Suppressor macrophage treated with lipopolysaccharide for 1 hour (primary cell): ENCODE results near the gene FLT3LG.
"Not testable (repeated sequence)": the region's sequence is repeated elsewhere in the genome, so short reads cannot be mapped to it uniquely, and the experiment has no call there.

Source experiments
- DNase-seq, 3 donors: peaks; one replicate each; pipeline ENCODE4 v3.0.0-alpha.2; 2020 to 2022

The FLT3LG gene

GRCh38 chr19:49463960-49464740, 9.9 kb upstream of the FLT3LG start:
- no peak for DNase-seq

- DNase-seq: no peak
These were observed 8.6 kb upstream of the FLT3LG start for GRCh38 chr19:49465371-49465770.

GRCh38 chr19:49468199-49468598, 5.8 kb upstream of the FLT3LG start:
- DNase-seq: no peak

- DNase-seq: peak in 2 of 3 donors; percentile 20 to 24
These were observed 5.1 kb upstream of the FLT3LG start for GRCh38 chr19:49468746-49469447.

- DNase-seq: peak; percentile 82 to 91 (median 86)
These were observed 4.0 kb upstream of the FLT3LG start for GRCh38 chr19:49469828-49470614.

DNA sequence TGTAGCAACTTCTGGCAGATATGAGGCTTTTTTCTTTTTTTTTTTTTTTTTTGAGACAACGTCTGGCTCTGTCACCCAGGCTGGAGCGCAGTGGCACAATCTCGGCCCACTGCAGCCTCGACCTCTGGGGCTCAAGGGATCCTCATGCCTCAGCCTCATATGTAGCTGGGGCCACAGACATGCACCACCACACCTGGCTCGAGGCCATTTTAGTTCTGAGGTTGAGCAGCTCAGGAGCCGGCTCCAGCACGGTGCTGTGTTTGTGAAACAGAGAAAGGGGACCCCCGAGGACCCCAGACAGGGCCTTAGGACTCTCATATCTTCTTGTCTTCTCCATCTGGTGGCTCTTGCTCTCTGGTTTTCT, 3.4 kb upstream of the FLT3LG start:
- no peak for DNase-seq

GRCh38 chr19:49472936-49473335, 1.1 kb upstream of the FLT3LG start:
- DNase-seq: no peak

DNA sequence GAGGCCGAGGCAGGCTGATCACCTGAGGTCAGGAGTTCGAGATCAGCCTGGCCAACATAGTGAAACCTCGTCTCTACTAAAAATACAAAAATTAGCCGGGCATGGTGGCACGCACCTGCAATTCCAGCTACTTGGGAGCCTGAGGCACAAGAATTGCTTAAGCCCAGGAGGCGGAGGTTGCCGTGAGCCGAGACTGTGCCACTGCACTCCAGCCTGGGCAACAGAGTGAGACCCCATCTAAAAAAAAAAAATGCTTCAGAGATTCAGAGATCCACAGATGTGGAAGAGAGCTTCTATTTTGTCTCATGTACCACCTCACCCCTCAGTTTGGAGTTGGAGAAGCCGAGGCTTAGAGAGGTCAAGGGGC, 531 bp upstream of the FLT3LG start:
- not testable (repeated sequence) for DNase-seq

DNA sequence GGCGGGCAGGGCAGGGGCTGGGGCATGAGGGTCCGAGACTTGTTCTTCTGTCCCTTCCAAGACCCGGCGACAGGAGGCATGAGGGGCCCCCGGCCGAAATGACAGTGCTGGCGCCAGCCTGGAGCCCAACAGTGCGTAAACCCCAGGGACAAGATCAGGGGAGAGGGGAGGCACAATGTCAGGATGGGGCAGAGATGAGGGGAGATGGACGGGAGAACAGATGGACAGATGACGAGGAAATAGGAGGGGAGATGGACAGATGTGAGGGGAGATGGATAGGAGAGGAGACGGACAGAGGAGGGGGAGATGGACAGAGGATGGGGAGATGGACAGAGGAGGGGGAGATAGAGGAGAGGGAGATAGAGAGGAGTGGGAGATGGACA, 518 bp downstream of the FLT3LG start:
- no peak for DNase-seq

GRCh38 chr19:49475191-49475917, 1.3 kb downstream of the FLT3LG start:
- no peak for DNase-seq

- peak; percentile 46 to 69 (median 53) for DNase-seq
These were observed 2.2 kb downstream of the FLT3LG start for GRCh38 chr19:49475995-49476880.

DNA sequence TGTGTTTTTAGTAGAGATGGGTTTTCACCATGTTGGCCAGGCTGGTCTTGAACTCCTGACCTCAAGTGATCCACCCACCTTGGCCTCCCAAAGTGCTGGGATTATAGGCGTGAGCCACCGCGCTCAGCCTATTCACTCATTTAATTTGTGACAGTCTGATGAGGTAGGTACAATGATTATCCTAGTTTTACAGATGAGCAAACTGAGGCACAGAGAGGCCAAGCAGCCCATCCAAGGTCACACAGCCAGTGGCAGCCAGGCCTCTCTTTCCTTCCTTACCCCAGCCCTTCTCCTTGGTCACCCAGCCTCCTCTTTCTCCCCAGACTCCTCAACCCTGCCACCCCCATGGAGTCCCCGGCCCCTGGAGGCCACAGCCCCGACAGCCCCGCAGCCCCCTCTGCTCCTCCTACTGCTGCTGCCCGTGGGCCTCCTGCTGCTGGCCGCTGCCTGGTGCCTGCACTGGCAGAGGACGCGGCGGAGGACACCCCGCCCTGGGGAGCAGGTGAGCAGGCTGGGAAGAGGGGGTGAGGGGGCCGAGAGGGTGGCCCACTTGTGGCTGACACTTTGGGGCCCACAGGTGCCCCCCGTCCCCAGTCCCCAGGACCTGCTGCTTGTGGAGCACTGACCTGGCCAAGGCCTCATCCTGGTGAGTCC, 6.1 kb downstream of the FLT3LG start:
- no peak for DNase-seq

DNA sequence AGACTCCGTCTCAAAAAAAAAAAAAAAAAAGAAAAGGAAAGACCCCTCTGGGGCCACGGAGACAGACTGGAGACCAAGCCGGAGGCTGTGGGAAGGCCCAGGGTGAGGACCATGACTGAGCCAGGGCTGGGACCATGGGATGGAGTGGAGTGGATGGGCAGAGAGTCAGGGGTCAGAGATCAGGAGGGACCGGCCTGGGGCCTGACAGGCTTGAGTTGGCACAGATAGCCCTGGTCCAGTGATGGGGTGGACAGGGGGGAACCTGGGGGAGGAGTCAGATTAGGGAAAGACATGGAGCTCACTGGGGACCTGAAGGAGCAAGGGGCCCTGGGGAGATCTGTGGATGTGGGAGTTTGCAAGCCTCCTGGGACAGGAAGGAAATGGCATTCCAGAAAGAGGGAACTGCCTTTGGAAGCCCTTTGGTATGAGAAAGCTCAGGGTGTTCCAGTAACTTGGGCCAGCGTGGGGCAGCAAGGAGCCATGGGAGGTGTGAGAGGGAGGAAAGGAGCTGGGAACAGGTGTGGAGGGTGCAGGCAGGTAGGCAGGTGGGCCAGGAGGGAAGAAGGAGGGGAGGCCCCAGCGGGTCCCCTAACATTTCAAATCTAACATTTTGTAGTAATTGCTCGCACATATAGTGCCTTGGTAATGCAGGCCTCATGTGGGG, 7.1 kb downstream of the FLT3LG start:
- no peak for DNase-seq

- DNase-seq: no peak
These were observed 12.2 kb downstream of the FLT3LG start for GRCh38 chr19:49486232-49486631.

GRCh38 chr19:49486710-49487276, 12.8 kb downstream of the FLT3LG start:
- DNase-seq: no peak

DNA sequence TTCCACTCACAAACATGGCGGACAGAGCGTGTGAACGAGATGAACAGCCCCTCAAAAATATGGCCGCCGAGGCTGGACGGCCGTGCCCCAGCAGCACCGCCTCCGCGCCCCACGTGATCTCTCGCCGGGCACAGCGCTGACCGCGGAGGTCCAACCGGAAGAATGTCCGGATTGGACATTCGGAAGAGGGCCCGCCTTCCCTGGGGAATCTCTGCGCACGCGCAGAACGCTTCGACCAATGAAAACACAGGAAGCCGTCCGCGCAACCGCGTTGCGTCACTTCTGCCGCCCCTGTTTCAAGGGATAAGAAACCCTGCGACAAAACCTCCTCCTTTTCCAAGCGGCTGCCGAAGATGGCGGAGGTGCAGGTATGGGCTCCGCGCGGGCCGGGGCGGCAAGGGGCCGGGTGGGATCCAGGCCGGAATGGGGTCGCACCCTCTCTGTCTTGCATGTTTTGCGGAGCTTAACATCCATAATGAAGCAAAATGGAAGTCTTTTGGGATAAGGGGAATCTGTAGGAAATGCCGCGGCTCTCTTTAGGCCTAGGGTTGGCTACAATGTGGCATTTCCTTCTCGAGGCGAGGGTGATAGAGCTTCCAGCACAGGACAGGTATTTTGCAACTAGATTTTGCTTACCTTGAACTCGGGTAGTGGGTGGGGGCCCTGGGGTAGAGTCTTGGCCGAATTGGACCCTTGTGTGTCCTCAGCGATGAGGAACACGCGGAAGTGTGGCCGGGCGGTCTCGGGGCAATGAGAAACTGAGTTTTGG, 13.4 kb downstream of the FLT3LG start, which contains the start of gene RPL13A:
Gene RPL13A (plus strand): TSS at position 332 of the 769 bp plus-strand sequence. CDS start 22 bp downstream, at position 354.
- DNase-seq: peak; percentile 100

GRCh38 chr19:49488046-49488862, 14.2 kb downstream of the FLT3LG start:
- DNase-seq: no peak

- no peak for DNase-seq
These were observed 15.0 kb downstream of the FLT3LG start for GRCh38 chr19:49488863-49489537.
